Measurements from ENCODE around the gene DERL2. TPM values are rescaled to one million over a fixed set of nuclear protein-coding genes. Genes with fewer than 3 reads are reported as not detected.

Gene DERL2
- total RNA-seq, 1 donor from 2014 or later = 41.5 TPM

GRCh38 chr17:5501685-5502084, 15.7 kb upstream of the DERL2 start:
- no peak for DNase-seq (ENCODE audit: low read depth)

GRCh38 chr17:5500589-5501391, 14.8 kb upstream of the DERL2 start:
- peak; percentile 51 for DNase-seq (ENCODE audit: low read depth)

DNA sequence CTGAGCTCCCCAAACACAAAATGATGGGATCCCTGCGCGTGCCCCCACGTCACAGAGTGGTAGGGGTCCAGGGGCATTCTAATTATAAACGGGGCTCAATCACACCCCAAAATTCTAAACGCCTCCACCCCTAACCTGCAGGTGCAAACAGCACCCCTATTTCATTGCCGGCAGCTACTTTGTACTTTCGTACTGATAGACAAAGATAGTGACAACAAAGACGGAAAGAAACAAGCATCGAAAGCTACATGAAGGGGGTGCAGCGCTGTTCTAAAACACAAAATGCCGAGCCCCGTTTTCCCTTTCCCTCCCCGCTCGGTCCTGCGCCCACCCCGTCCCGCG, 14.2 kb upstream of the DERL2 start:
- no peak for DNase-seq (ENCODE audit: low read depth)

GRCh38 chr17:5499476-5500231, 13.7 kb upstream of the DERL2 start:
- DNase-seq (ENCODE audit: low read depth) = no peak

DNA sequence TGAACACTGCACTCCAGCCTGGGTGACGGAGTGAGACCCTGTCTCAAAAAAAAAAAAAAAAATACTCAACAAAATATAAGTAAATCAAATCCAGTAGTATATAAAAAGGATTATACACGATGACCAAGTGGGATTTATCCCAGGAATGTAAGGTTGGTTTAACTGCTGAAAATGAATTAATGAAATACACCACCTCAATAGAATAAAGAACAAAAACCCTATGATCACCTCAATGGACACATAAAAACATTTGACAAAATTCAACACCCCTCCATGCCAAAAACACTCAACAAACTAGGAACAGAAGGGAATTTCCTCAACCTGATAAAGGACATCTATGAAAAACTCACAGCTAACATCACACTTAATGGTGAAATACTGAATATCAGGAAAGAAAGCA, 7.0 kb upstream of the DERL2 start:
- no peak for DNase-seq (ENCODE audit: low read depth)

DNA sequence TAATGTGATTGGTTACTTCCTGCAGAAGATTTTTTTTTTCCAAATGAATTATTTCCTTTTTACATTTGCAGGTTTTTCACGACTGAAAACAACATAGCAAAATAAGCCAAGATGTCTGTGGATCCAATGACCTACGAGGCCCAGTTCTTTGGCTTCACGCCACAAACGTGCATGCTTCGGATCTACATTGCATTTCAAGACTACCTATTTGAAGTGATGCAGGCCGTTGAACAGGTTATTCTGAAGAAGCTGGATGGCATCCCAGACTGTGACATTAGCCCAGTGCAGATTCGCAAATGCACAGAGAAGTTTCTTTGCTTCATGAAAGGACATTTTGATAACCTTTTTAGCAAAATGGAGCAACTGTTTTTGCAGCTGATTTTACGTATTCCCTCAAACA, 2.8 kb upstream of the DERL2 start:
- DNase-seq (ENCODE audit: low read depth) = no peak

- DNase-seq (ENCODE audit: low read depth) = peak; percentile 96
These were observed 487 bp upstream of the DERL2 start, which contains the start of gene MIS12 for GRCh38 chr17:5486206-5487124. Gene MIS12, plus strand, starts transcription at chr17:5486566. Its CDS starts 2,297 bp downstream, at chr17:5488863.

DNA sequence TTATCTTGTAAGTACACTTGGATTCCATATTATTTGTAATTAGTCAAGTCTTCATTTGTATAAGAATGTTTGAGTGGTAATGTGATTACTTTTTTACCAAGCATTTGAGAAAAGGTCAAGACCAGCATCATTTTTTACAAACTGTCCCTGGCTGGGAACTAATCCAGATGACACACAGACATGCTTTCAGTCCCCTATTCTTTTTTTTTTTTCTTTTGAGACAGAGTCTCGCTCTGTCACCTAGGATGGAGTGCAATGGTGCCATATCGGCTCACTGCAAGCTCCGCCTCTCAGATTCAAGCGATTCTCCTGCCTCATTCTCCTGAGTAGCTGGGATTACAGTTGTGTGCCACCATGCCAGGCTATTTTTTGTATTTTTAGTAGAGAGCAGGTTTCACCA, 4.5 kb downstream of the DERL2 start:
- DNase-seq (ENCODE audit: low read depth) = no peak

GRCh38 chr17:5480962-5481361, 5.0 kb downstream of the DERL2 start:
- no peak for DNase-seq (ENCODE audit: low read depth)

DNA sequence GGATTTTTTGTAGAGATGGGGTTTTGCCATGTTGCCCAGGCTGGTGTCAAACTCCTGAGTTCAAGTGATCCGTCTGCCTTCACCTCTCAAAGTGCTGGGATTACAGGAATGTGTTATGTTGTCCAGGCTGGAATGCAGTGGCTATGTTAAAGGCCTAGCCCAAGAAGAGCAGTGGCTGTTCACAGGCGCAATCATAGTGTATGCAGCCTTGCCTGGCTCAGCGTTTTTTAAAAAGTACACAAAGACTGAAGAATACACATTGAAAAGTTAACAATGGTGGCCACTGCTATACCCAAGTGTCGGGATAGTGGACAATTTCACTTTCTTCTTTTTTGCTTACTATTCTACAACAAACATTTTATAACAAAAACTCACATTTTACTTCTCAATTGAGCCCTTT, 7.0 kb downstream of the DERL2 start:
- no peak for DNase-seq (ENCODE audit: low read depth)

- DNase-seq (ENCODE audit: low read depth) = no peak
These were observed 12.1 kb downstream of the DERL2 start for GRCh38 chr17:5473906-5474305.

DNA sequence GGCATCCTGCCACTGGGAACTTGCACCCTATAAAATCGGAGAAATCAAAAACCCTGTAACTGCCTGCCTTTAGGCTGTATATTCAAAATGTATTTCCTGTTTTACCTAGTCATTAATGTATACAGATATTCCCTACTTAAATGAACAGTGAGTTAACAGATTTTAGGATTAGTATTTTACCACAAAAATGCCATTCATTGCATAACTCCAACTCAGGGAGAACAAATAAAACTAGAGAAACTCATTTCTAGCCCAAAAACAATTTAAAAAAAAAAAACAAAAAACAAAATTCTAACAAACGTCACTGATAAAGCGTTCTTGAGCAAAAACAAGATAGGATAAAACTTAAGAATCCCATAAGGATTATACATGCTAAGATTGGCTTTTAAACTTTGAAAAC, 13.5 kb downstream of the DERL2 start:
- DNase-seq (ENCODE audit: low read depth) = no peak

DNA sequence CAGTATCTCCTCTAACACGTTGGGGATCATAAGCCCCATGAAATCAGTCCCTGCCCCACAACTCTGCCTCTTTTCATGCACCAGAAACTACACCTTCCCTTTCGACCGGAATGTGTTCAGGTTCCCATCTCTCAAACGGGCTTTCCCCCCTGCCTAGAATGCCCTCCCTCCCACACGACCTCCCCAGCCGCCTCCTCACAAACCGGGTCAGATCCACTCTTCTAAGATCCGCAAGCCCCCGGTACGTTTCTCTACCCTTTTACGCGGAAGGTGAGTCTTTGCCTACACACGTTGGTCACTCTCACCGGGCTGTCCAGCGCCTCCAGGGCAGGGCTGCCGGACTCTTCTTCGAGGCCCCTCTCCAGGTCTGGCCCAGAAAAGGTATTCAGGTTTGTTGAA, 17.9 kb downstream of the DERL2 start:
- no peak for DNase-seq (ENCODE audit: low read depth)

- no peak for DNase-seq (ENCODE audit: low read depth)
These were observed 18.6 kb downstream of the DERL2 start for GRCh38 chr17:5467416-5467815.

DNA sequence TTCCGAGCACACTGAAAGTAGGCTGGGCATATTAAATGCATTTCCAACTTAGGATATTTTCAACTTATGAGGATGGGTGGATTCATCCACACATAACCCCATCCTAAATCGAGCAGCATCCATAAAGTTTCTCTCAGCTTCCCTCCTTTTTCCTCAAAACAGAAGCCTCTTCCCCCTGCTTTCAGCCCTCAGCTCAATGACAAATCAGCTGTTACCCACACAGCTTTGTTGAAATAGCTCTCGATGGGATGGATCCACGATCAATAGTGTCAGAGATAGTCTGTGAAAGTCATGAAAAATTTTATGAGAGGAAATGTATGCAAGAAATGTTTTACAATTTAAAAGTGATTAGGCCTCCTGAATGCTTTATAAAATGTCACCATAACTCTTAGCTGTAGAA, 19.7 kb downstream of the DERL2 start:
- no peak for DNase-seq (ENCODE audit: low read depth)

DNA sequence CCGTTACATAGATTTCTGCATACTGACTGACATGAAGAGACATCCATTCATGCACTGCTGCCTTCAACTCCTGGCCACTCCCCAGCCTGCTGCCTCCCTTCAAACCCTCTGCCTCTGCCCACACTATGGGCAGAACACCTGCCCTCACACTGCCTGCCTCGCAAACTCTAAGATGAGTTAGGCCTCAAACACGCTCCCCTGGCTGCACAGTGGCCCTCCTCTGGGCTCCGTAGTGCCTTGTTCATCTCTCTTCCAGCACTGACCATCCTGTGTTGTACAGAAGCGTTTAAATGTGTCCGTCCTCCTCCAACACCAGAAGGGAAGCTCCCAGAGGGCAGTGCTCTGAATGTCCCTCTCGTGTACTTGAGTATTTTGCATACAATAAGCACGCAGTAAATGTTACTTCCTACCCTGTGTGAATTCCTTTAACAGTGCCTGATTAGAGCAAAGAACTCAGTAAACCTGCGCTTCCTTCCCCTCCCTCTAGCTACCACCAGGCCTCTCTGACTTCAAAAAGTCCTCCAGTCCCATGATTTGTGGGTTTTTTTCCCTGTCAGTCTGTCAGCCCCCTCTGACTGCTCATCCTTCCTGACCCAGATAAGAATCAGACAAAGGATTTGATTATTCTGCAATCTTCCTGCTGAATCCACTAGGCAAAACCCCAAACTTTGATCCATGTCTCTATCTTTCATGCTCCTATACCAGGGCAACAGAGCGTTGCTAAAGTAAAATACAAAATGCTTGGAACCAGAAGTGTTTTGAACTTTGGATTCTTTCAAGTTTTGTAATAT, 21.1 kb downstream of the DERL2 start:
- no peak for DNase-seq (ENCODE audit: low read depth)

- DNase-seq (ENCODE audit: low read depth) = no peak
These were observed 39.2 kb downstream of the DERL2 start for GRCh38 chr17:5446786-5447185.

DNA sequence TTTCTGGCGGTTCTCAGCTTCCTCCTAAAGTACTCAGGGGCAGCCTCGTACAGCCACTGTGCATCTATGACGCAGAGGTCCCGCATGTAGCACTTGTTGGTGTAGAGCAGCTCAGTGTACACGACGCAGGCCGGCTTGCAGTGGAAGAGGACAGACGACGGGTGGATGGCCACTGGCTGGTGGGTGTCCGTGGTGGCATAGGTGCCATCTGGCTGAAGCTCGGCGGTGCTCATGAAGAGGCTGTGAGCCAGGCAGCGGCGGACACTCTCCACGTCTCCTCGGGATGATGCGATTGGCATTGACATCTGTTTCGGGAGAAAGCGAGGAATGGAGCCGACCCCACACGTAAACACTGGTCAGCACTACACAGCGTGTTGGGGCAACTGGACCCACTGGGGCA, 41.8 kb downstream of the DERL2 start:
- DNase-seq (ENCODE audit: low read depth) = no peak

GRCh38 chr17:5443728-5444127, 42.2 kb downstream of the DERL2 start:
- DNase-seq (ENCODE audit: low read depth) = no peak

DNA sequence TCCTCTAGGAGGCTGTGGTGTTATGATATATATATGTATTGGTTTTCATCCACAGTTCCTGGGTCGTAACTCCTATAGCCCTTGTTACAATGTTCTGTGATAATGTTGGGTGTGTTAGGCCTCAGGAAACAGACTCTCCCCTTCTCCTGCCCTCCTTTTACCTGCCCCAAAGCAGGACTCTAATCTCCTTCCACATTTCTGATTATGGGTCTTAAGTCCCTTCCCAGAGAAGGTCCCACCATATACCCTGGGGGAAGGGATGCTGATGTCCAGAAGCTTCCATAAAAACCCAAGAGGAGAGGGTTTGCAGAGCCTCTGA, 46.6 kb downstream of the DERL2 start:
- no peak for DNase-seq (ENCODE audit: low read depth)

- peak; percentile 83 for DNase-seq (ENCODE audit: low read depth)
These were observed 47.1 kb downstream of the DERL2 start, which contains the start of gene C1QBP for GRCh38 chr17:5438716-5439445. Gene C1QBP, minus strand, starts transcription at chr17:5439155. Its CDS starts 82 bp downstream, at chr17:5439073.

All from renal cortical epithelial cell (primary cell).